IPS DF 4.7 (cell line): ENCODE measurements around the gene KCTD16.

Experiments used
- DNase-seq: peaks from one replicate; pipeline ENCODE4 v3.0.0-alpha.2; 2013; ENCODE audit warnings: low spot score; ENCODE audit errors: extremely low read depth

KCTD16 gene

GRCh38 chr5:144522698-144523097 lies 352.0 kb downstream of the KCTD16 start:
- no peak for DNase-seq

GRCh38 chr5:144525000-144525399 lies 354.3 kb downstream of the KCTD16 start:
- DNase-seq = no peak

- DNase-seq = no peak
Measured at GRCh38 chr5:144531188-144531587, 360.5 kb downstream of the KCTD16 start.
